B cell (primary cell): ENCODE data around the gene APBA2. TPM values are rescaled to one million over a fixed set of nuclear protein-coding genes. Genes with fewer than 3 reads are reported as not detected.

ENCODE experiments used
- ATAC-seq: fragments of 200-7000 bp; cut with Tn5 transposase; one replicate; pipeline ENCODE4 v1.10.0; 2021; ENCODE audit warnings: low read depth, mild to moderate bottlenecking, moderate number of reproducible peaks, moderate library complexity
- CTCF ChIA-PET: fragments of 350-600 bp; sonication (Branson Sonifier 250); formaldehyde crosslinking; loops from one replicate; lab custom pipeline; 2021; ENCODE audit warnings: antibody characterized with exemption, inconsistent platforms; lab: Charles Lee
- POLR2A ChIA-PET: fragments of 350-600 bp; sonication (Branson Sonifier 250); formaldehyde crosslinking; loops from one replicate; lab custom pipeline; 2021; ENCODE audit warnings: antibody characterized with exemption; lab: Charles Lee
- DNase-seq: peaks from one replicate; pipeline ENCODE4 v3.0.0; 2013
- H2AFZ ChIP-seq: 2 replicates; pipeline ENCODE4 v1.6.1; 2012; ENCODE audit warnings: mild to moderate bottlenecking, low read depth, low read length; ENCODE audit not compliant: insufficient read depth, poor library complexity, severe bottlenecking
- H3K27ac ChIP-seq, 2 donors: 1 replicate in 1 of 2; 2 replicates in 1 of 2; pipeline ENCODE4 v1.5.1; 2012 to 2013; ENCODE audit warnings: low read length in 2 of 2, mild to moderate bottlenecking in 2 of 2, moderate library complexity in 1 of 2
- H3K27me3 ChIP-seq, 4 experiments: fragments of 200-600 bp in 1 of 4; sonication (generic) in 1 of 4; replicated peaks in 1 of 4; 1 replicate in 2 of 4; 2 replicates in 2 of 4; pipeline versions ENCODE4 v1.6.1 to v1.7.0; 2013 to 2016; ENCODE audit warnings: low read length in 3 of 4, mild to moderate bottlenecking in 2 of 4, mixed read lengths in 1 of 4, moderate library complexity in 1 of 4; ENCODE audit not compliant: insufficient read depth in 4 of 4, control insufficient read depth in 3 of 4; ENCODE audit errors: control extremely low read depth in 1 of 4
- H3K36me3 ChIP-seq, 2 experiments: replicated peaks in 1 of 2; 1 replicate in 1 of 2; 2 replicates in 1 of 2; pipeline versions ENCODE4 v1.6.1 to v1.7.1; 2013; ENCODE audit warnings: low read length in 1 of 2; ENCODE audit not compliant: insufficient read depth in 2 of 2, control insufficient read depth in 1 of 2; ENCODE audit errors: control extremely low read depth in 1 of 2, extremely low read depth in 1 of 2
- H3K4me1 ChIP-seq, 2 donors: fragments of 200-600 bp in 1 of 2; sonication (generic) in 1 of 2; 1 replicate in 1 of 2; 2 replicates in 1 of 2; pipeline versions ENCODE4 v1.5.1 to v1.6.1; 2013 to 2017; ENCODE audit warnings: low read length in 2 of 2; ENCODE audit not compliant: control insufficient read depth in 2 of 2, insufficient read depth in 2 of 2
- H3K4me2 ChIP-seq: replicated peaks from 2 replicates; pipeline ENCODE3; 2012; ENCODE audit warnings: mild to moderate bottlenecking, low read depth, low read length; ENCODE audit not compliant: poor library complexity, severe bottlenecking
- H3K4me3 ChIP-seq, 5 experiments: fragments of 200-600 bp in 1 of 5; sonication (generic) in 1 of 5; 1 replicate in 3 of 5; 2 replicates in 2 of 5; pipeline versions ENCODE4 v1.5.1 to v1.7.0; 2011 to 2016; ENCODE audit warnings: low read length in 4 of 5, mild to moderate bottlenecking in 4 of 5, low read depth in 2 of 5, control low read depth in 1 of 5, moderate library complexity in 1 of 5; ENCODE audit not compliant: insufficient read depth in 1 of 5; ENCODE audit errors: control extremely low read depth in 1 of 5, extremely low read depth in 1 of 5
- H3K79me2 ChIP-seq: fragments of 200-600 bp; sonication (generic); one replicate; pipeline ENCODE4 v1.6.0; 2016; ENCODE audit warnings: low read length; ENCODE audit not compliant: control insufficient read depth, insufficient read depth
- H3K9ac ChIP-seq: fragments of 200-600 bp; sonication (generic); 2 replicates; pipeline ENCODE4 v1.6.1; 2017; ENCODE audit warnings: mild to moderate bottlenecking, low read length, moderate library complexity
- H3K9me3 ChIP-seq, 3 donors: one replicate each; pipeline versions ENCODE4 v1.6.1 to v1.7.1; 2013; ENCODE audit warnings: low read length in 2 of 3; ENCODE audit not compliant: control insufficient read depth in 2 of 3, insufficient read depth in 1 of 3; ENCODE audit errors: control extremely low read depth in 1 of 3
- H4K20me1 ChIP-seq: 2 replicates; pipeline ENCODE4 v1.6.0; 2012; ENCODE audit warnings: mild to moderate bottlenecking, low read length; ENCODE audit not compliant: insufficient read depth, control insufficient read depth, poor library complexity, severe bottlenecking
- H3K27ac Mint-ChIP-seq: one replicate; pipeline ENCODE4 v1.8.0; 2021; ENCODE audit warnings: mixed read lengths
- H3K27me3 Mint-ChIP-seq: one replicate; pipeline ENCODE4 v1.8.0; 2021; ENCODE audit warnings: mixed read lengths
- H3K4me1 Mint-ChIP-seq: one replicate; pipeline ENCODE4 v1.8.0; 2021; ENCODE audit warnings: mixed read lengths
- H3K4me3 Mint-ChIP-seq: one replicate; pipeline ENCODE4 v1.8.0; 2021; ENCODE audit warnings: mixed read lengths
- H3K9me3 Mint-ChIP-seq: one replicate; pipeline ENCODE4 v1.8.0; 2022; ENCODE audit warnings: mixed read lengths; ENCODE audit not compliant: insufficient read depth
- EZH2 ChIP-seq: IDR thresholded peaks from 2 replicates; pipeline ENCODE4 v1.6.1; 2012; ENCODE audit warnings: borderline replicate concordance, low read depth, mild to moderate bottlenecking, moderate library complexity, low read length; ENCODE audit not compliant: insufficient read depth, poor library complexity, severe bottlenecking
- WGBS: methylation state at CpG from one replicate; pipeline ENCODE4 v1.1.5; 2013; ENCODE audit warnings: missing lambda C conversion rate; ENCODE audit not compliant: insufficient coverage; 5-methylcytosine and 5-hydroxymethylcytosine counted together
- intact Hi-C: fragments of 100-400 bp; cut with micrococcal nuclease; formaldehyde crosslinking; loops from one replicate; pipeline ENCODE4 v1.10.0; 2022
- polyA plus RNA-seq: library from polyadenylated mRNA; depleted of rRNA; stranded (reverse); fragments of >200 nt; gene quantifications from 2 replicates; pipeline ENCODE4 v1.2.3, GENCODE V29; 2012
- total RNA-seq, 2 donors: library from RNA; stranded (reverse); fragments of 120-200 nt in 1 of 2; gene quantifications; 1 replicate in 1 of 2; 2 replicates in 1 of 2; pipeline versions ENCODE4 v1.2.3 to v1.2.4, GENCODE V29; 2013 to 2022
- TF ChIP-seq, protein P1 (sequence below): fragments of 200-600 bp; IDR thresholded peaks from one replicate; pipeline ENCODE4 v1.8.0; 2022; ENCODE audit warnings: antibody characterized with exemption, mild to moderate bottlenecking

The APBA2 gene
- total and polyA plus RNA-seq, 2 donors (not counting 1 experiment from before 2014, with no cell fraction given) = 0.19 TPM; not detected in 1

DNA sequence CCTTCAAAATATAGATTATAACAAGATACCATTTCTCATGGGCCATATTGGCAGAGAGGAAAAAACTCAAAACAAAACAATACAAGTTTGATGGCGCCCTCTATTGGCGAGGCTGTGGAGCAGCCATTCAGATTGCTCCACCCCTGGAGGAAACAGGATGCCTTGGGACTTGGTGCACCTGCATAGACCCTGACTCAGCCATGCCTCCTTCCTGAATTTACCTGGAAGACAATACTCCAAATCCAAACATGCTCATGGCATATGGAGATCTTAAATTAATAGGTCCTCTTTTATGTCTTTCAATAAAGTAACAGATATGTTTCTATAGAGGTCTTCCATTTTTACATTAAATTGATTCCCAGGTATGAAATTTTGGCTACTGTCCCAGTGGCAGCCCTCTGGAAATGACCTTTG lies 90.0 kb downstream of the APBA2 start:
- Histone ChIP-seq H3K27me3 (no peaks in the 10 kb centered on the region), H3K9ac (no peak overlapping the region), H3K4me2 (no peak overlapping the region), H2AFZ (no peak overlapping the region), H3K79me2 (no peaks in the 10 kb centered on the region), H3K27ac (no peak overlapping the region), H3K9me3 (peaks cover 0 to 3% (median 0%) of the 10 kb centered on the region in 3 donors), H3K36me3 (no peaks in the 10 kb centered on the region), H4K20me1 (no peaks in the 10 kb centered on the region), H3K4me3 (no peak overlapping the region), H3K4me1 (no peaks in the 10 kb centered on the region)
- Mint-ChIP-seq H3K27me3 (peaks cover 4% of the 10 kb centered on the region), H3K4me1 (no peaks in the 10 kb centered on the region), H3K27ac (no peak overlapping the region), H3K9me3 (no peaks in the 10 kb centered on the region), H3K4me3 (no peak overlapping the region)
- TF ChIP-seq EZH2 = no peak
- TF ChIP-seq, protein P1, sequence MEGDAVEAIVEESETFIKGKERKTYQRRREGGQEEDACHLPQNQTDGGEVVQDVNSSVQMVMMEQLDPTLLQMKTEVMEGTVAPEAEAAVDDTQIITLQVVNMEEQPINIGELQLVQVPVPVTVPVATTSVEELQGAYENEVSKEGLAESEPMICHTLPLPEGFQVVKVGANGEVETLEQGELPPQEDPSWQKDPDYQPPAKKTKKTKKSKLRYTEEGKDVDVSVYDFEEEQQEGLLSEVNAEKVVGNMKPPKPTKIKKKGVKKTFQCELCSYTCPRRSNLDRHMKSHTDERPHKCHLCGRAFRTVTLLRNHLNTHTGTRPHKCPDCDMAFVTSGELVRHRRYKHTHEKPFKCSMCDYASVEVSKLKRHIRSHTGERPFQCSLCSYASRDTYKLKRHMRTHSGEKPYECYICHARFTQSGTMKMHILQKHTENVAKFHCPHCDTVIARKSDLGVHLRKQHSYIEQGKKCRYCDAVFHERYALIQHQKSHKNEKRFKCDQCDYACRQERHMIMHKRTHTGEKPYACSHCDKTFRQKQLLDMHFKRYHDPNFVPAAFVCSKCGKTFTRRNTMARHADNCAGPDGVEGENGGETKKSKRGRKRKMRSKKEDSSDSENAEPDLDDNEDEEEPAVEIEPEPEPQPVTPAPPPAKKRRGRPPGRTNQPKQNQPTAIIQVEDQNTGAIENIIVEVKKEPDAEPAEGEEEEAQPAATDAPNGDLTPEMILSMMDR = peak; percentile 53
- 0% methylated on average over 2 of the region's 2 CpGs for WGBS
- intact Hi-C loops = no loop called here
- peak; percentile 15 for DNase-seq
- ATAC-seq = no peak
- ChIA-PET POLR2A (no interaction called here), CTCF (no interaction called here)

DNA sequence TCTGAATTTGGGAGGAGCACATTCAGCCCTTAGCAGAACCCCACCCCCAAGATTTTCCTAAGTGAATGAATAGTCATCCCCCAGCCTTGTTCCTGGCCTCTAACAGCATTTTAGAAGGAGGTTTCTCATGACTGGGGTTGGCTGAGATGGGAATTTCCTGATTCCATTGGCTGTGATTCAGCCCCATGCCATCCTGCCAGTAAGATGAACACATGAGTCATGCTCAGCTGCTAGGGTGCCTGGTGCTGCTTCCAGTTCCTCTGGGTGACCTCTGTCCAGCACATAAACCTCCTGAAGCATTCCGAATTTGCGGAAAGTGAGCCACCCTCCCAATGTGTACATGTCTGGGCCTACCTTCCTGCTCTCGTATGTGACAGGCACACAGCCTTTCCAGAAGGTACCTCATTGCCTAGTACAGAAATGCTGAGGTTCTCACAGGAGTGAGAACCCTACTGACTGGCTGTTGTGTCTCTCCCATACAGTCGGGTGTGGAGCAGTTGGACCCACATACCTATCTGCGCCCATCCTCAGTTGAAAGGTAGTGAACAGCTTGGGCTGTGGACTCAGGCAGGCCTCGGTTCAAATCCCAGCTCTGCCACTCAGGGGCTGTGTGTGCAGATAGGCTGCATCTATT lies 91.7 kb downstream of the APBA2 start:
- H3K27me3 ChIP-seq = no peaks in the 10 kb centered on the region
- H3K27ac ChIP-seq = no peak overlapping the region
- Mint-ChIP-seq H3K27me3 (no peaks in the 10 kb centered on the region), H3K27ac (no peak overlapping the region), H3K4me3 (no peak overlapping the region), H3K9me3 (no peaks in the 10 kb centered on the region), H3K4me1 (no peaks in the 10 kb centered on the region)
- no peak overlapping the region for H3K9ac ChIP-seq
- H3K4me2 ChIP-seq = no peak overlapping the region
- ChIA-PET POLR2A (no interaction called here), CTCF (no interaction called here)
- 89% methylated on average over 6 of the region's 6 CpGs for WGBS
- peaks cover 0 to 3% (median 0%) of the 10 kb centered on the region in 3 donors for H3K9me3 ChIP-seq
- no peaks in the 10 kb centered on the region for H4K20me1 ChIP-seq
- H3K79me2 ChIP-seq = no peaks in the 10 kb centered on the region
- H2AFZ ChIP-seq = no peak overlapping the region
- no peak for DNase-seq
- no peaks in the 10 kb centered on the region for H3K36me3 ChIP-seq
- no peak for ATAC-seq
- H3K4me3 ChIP-seq = no peak overlapping the region
- intact Hi-C loops = no loop called here
- H3K4me1 ChIP-seq = no peaks in the 10 kb centered on the region
- TF ChIP-seq, protein P1 = no peak
- no peak for TF ChIP-seq EZH2
